ENCODE results near the gene MAD1L1.

MAD1L1 gene

DNA sequence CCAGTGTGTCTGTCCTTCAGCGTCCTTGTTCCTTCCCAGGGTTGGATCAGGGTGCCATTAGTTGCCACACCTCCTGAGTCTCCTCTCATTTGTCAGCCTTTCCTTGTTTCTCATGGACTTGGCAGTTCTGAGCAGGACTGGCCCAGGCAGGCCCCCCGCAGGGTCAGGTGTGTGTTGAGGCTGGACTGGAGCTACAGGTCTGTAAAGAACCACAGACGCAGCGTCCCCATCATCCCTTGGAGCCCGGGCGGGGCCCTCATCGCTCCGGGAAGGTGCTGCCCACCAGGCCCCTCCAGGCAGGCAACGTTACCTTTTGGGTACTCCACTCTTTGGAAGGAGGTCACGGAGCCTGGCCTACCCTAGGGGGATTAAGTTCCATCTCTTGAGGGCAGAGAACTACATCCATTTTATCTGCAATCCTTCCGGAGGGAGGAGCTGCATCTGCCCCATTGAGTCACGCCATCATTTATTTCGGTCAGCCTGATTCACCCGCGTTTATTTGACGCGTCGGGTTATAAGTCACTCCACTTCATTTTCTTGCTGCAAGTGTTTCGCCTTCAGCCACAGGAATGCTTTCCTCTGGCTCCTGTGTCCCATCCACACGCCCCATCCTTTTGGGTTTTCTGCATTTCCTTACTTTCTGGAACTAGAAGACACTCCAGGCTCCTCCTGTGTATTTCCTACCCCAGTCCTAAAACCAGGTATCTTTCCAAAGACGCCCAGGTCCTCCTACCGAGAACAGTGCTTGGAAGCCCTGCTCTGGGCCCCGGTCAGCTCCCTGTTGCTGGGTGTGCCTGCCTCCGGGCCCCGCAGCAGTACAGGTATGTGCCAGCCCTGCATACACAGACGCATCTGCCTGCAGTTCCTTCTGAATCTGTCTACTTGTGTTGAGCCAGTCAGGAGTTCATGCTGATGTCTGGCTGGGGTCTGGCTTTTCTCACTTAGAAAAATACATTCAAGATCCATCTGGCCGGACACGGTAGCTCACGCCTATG lies 141.9 kb downstream of the MAD1L1 start:
- no peak for DNase-seq (ENCODE audit: low read depth in 3 of 3, low spot score in 1 of 3)

DNA sequence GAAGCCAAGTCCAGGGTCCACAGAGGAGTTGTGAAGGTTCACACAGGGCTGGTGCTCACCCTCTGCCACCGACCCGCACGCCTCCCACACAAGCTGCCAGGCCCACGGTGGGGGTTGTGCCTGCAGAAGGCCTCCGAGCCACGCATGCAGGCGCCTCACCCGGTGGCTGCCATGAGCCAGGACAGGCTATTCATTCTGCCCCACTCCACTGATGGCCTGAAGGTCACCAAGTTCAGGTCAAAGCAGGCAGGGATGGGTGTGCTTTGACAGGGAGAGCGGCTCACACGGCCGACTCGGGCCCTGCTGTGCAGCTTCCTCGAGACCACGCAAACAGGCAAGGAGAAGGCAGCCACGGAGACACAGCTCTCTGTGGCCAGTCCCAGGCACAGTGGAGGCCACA lies 143.9 kb downstream of the MAD1L1 start:
- no peak for DNase-seq (ENCODE audit: low read depth in 3 of 3, low spot score in 1 of 3)

DNA sequence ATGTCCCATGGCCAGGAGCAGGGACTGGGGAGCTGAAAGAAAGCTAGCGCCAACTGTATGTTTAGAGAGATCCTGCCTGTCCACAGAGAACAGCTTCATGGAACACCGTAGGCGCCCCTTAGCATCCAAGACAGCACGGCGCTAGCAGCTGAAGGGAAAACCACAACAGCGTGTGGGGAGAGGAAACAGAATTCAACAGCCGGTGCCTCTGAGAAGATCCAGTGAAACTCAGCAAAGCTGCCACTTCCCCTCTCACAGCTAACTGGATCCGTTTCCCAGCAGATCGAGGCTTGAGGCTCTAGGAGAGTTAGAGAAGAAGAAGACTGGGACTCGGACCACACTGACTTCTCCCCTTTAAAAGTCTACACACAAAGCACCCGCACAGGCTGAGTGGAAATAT lies 145.0 kb downstream of the MAD1L1 start:
- no peak for DNase-seq (ENCODE audit: low read depth in 3 of 3, low spot score in 1 of 3)

DNA sequence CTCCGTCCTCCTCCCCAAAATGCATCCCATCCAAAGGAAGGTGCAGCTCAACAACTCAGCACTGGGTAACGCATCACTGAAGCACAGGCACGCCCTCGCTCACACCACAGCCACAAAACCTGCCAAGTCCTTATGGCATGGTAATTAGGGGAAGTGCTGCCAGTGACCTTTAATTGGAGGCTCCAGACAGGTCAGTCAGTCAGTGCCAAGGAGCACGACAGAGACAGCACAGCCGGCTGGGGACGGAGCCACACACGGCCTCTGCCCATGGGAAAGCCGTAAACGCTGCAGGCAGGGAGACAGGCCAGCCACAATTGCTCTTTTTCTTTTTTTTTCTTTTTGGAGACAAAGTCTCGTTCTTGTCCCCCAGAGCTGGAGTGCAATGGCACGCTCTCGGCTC lies 146.5 kb downstream of the MAD1L1 start:
- no peak for DNase-seq (ENCODE audit: low read depth in 3 of 3, low spot score in 1 of 3)

DNA sequence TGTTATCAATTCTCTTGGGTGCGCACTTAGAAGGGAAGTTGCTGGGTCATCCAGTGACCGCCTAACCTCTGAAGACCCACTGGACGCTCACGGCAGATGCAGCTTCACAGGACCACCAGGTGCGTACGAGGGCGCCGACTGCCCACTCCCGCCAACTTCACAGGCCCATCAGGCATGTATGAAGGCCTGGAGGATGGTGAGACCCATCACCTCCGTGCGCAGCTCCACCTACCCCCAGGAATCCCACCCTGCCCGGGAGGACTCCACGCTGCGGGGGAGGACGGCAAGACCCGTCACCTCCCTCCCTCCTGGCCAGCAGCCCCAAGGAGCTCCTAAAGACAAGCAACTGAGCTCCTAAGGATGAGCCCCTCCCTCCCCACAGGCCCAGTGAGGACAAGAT lies 146.9 kb downstream of the MAD1L1 start:
- DNase-seq (ENCODE audit: low read depth in 3 of 3, low spot score in 1 of 3), result no peak

DNA sequence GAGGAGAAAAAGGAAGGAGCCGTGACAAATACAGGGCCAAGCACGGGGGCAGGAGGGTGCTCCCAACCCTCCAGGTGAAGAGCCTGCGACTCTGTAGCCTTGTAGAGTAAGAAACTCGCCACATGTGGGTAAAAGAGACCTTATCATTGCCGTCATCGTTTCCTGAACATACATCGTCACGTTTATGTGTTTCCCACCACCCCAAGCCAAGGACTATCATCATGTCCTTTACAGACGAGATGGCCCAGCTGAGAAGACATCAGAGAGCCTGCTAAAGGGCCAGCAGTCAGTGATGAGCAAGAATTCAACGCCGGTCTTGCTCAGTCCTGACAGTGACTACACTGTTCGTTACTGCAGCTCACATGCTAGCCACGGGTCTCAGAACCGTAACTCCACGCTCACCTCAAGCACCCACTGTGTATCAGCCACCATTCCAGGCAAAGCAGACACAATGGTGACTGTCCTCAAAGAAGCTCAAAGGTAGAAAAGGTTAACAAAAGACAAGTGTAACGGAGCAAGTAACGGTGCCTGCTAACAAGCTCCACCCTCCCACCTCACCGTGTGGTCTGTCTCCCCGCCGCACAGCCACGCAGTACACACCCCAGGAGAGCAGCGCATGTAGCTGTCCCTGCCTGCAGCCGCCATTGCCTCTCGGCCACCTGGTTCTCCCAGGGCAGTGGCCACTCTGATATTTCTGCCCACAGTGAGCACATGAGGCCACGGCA lies 147.8 kb downstream of the MAD1L1 start:
- no peak for DNase-seq (ENCODE audit: low read depth in 3 of 3, low spot score in 1 of 3)

DNA sequence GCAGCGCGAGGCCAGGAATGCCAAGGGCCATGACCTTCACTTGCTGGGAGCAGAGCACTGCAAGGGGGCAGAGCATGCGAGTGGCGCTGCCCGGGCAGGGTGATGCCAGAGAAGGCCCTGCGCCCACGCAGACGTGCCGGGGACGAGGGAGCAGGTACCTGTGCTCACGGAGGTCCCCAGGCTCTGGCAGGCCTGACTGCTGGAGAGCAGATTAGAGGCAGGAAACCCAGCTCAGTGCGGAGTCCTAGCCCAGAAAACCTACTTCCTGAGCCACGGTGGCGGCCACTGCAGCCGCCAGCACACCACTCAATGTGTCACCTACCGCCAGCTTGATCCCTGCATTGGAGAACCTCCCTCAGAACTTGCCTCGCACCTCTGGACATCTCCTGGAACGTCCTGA lies 148.4 kb downstream of the MAD1L1 start:
- DNase-seq (ENCODE audit: low read depth in 3 of 3, low spot score in 1 of 3), result no peak

DNA sequence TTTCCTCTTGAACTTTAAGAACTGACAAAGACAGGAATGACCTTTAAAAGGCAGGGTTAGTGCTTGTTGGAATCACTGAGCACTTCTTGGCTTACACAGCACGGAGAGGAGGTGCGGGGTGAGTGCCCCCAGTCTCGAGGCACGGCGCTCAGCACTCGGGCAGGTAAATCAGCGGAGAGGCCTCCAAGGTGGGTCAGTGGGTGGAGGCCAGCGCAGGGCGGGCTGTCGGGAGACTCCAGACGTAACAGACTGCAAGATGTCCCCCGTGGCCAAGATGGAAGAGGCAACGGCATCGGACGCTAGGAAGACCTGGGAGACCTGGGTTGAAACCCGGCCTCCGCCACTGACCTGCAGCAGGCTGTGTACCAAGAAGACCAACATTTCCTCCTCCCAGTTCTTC lies 149.4 kb downstream of the MAD1L1 start:
- no peak for DNase-seq (ENCODE audit: low read depth in 3 of 3, low spot score in 1 of 3)

DNA sequence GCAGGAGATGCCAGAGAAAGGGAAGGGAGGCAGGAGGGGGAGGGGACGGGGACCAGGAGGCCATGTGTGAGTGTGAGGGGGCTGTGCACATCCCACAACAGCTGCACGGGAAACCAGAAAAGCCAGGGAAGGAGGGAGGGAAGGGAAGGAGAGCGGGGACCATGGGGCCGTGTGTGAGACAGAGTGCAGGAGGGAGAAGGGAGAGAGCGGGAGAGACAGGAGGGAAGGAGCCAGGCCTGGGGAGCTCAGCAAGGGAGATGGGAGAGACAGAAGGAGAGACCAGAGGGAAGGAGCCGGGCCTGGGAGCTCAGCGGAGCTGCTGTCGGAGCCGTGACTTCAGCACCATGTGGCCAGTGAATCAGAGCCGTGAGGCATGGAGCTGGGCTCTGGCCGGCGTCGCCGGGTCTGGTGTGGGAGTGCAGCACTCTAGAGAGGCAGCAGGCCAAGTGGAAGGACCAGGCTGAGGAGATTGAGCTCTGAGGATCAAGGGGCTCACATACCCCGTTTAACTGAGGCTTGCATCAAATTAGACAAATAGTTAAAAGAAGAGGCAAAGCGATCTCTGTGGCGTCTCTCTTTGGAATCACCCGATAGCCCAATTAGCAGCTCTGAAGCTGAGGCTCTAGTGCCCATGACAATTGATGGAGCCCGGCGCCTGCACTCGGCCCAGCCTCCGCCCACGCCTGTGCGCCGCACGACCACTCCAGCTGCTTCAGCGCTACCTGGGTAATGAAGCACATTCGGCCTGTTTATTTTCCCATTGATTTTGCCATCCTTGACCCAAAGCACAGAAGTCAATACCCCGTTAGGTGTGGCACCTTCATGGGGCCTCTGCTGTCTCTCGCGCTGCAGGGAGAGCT lies 150.4 kb downstream of the MAD1L1 start:
- DNase-seq (ENCODE audit: low read depth in 3 of 3, low spot score in 1 of 3), result no peak

DNA sequence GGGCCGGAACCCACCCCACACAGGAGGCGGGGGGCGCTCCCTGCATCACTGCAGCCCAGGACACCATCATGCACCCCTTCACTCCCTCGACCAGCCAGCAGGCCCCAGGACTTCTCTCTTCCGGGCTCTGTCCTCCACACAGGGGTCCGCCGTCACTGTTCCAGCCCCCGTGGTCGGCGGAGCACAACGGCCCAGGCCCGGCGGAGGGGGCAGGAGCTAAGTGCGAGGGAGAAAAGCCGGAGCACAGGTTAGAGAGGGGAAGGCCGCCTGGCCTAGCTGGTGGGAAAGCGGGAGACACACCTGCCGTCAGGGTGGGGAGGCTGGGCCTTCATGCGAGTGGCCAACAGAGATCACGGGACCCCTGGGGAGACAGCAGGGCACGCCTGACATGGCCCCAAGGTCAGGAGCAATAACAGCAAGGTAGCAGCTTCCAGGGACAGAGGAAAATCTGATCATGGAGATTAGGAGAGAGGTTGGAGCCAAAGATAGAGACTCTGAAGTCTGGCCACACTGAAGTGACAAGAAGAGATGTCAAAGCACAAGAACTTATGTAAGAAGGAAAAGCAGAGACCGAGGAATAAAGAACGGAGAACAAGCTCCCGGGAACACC lies 151.1 kb downstream of the MAD1L1 start:
- no peak for DNase-seq (ENCODE audit: low read depth in 3 of 3, low spot score in 1 of 3)

DNA sequence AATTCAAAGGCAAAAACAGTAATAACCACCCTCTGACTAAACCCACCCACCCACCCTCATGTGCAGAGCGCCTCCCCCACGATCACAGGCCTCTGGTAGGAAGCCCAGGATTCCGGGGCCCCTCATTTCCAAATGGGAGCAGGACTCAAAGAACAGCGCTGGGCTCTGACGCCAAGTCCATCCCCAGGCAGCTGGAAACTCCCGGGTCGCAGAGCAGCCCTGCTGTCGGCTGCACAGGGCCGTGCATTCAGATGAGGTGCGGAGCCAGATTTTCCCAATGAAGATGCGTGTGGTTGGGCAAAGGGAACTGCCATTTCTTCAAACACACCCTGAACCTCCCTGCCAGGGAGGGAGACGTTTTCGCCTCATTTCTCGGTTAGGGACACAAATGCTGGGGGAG lies 152.3 kb downstream of the MAD1L1 start:
- no peak for DNase-seq (ENCODE audit: low read depth in 3 of 3, low spot score in 1 of 3)

DNA sequence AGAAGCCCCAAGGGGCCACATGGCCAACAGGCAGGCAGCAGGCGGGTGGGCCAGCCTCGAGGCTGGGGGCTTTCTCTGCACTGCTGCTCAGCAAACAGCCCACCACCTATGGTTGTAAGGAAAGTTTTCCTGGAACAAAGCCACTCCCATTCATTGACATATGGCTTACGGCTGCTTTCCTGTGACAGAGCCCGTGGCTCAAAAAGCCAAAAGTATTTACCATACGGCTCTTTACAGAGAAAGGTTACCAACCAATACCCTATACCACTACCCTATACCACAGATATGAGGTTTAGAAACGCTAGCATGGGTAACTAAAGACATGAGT lies 152.7 kb downstream of the MAD1L1 start:
- DNase-seq (ENCODE audit: low read depth in 3 of 3, low spot score in 1 of 3), result no peak

DNA sequence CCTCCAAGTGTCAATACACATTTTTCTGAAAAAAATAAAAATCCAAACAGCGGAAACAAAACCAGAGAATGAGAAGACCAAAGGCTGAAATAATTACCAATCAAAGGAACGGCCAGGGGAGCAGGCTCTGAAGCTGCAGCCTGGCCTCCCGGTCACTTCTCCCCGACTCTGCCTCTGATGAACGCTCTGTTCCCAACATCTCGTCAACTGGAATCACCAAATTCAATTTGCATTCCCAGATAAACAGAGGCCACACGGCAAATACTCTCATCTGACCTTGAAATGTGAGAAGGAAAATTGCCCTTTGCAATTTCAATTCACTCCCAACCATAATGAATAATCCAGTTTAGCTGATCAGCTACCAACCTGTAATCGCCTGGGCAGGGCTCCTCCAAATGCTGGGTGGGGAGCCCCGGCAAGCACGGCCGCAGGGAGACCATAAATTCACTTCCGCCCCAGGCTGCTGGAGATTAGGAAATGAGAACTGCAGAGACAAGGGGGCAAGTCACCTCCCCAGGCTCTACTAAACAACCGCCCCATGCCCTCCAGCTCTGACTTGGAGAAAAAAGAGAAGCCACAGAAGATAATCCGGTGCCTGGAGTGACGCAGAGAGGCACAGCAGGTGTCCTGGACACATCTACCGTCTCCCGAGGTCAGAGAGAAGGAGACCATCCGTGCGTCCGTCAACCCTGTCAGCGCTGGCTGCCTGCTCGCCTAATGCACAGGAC lies 153.2 kb downstream of the MAD1L1 start:
- DNase-seq (ENCODE audit: low read depth in 3 of 3, low spot score in 1 of 3), result no peak

DNA sequence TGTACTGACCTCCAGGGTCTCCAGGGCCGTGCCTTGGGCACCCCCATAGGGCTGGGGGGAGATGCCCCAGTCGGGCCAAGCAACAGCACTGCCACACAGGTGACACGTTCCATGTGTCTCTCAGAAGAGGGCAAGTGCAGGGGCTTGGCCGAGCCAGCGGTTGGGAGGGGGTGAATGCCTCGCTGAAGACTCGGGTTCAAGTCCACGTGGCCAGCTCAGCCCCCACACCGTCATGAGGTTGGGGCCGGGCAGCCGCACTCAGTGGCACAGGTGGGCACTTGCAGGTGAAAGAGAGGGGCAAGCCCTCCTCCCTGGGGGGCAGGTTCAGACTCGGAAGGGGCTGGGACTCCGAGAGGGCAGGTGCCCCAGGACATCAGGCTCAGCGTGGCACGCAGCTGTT lies 153.8 kb downstream of the MAD1L1 start:
- DNase-seq (ENCODE audit: low read depth in 3 of 3, low spot score in 1 of 3), result no peak

DNA sequence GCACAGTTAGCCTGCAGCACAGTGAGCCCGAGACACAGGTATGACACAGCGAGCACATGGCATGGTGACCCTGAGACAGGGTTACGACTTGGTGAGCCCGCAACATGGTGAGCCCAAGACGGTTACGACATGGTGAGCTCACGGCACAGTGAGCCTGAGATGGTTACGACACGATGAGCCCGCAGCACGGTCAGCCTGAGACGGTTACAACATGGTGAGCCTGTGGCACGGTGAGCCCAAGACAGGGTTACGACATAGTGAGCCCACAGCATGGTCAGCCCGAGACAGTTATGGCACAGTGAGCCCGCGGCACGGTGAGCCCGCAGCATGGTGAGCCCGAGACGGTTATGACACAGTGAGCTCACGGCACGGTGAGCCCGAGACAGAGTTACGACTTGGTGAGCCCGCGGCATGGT lies 156.1 kb downstream of the MAD1L1 start:
- DNase-seq (ENCODE audit: low read depth in 3 of 3, low spot score in 1 of 3), result no peak

DNA sequence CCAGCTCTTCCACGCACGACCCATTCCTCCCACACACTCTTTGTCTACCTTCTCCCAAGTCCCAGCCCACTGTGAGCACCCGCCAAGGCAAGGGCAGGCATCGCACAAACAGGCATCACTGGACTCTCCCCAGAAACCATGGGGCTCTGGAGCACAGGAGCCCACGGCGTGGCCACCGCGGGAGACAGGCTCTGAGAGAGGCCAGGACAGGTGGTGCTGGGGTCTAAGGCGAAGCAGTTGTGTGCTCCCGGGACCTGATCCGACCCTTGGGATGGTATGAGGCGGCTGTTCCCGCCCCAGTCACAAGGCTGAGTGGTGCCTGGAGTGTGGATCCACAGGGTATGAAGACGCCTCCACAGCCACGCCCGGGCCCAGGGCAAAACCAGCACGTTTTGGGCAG lies 156.9 kb downstream of the MAD1L1 start:
- DNase-seq (ENCODE audit: low read depth in 3 of 3, low spot score in 1 of 3), result no peak

DNA sequence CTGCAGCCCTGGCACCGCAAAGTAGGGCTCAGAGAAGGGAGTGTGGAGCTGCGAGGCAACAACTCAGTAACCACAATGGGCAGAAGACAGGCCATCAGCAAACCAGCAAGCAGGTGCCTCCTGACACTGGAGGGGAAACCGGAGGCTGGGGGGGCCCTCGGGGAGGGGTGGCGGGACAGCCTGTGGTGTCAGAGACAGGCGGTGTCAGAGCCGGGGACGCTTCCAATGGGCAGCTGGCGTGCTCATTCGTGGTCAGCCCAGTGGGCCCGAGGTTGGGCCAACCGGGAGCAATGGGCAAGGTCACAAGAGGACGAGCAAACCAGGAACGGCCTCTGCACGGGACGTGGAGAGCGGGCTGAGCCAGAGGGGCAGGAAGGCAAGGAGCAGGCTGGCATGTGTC lies 158.1 kb downstream of the MAD1L1 start:
- no peak for DNase-seq (ENCODE audit: low read depth in 3 of 3, low spot score in 1 of 3)

DNA sequence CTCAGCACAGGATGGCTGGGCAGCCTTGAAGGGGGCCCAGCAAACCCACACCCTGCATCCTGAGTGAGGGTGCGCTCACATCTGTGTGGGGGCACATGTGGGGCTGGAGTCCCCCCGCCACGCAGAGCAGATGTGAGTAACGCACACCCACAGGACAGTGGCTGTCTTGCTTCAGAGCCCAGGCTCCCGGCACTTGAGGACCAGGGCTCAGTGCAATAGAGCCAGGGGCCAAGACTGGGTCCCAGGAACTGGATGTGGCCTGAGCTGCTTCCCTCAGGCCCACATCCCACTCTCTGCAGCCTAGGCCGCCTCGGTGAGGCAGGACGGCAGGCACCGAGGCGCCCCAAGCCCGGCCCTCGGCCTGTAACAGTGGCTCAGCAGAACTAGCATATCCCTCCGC lies 159.9 kb downstream of the MAD1L1 start:
- DNase-seq (ENCODE audit: low read depth in 3 of 3, low spot score in 1 of 3), result no peak

DNA sequence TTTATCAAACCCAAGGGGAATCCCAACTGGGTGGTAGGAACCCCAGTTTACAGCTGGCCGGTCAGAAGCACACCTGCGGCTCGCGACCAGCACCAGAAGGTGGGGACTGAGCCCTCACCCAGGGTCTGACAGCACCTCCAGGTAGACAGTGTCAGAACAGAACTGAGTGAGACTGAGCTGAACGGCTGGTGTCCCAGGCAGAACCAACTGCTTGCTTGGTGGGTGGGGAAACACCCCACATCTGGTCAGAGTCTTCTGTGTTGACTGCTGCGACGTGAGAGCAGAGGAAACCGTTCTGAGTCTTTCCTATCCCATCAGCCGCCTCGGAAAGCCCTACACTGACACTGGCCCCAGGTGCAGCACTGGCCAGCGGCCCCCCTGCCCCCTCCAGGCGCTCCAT lies 160.7 kb downstream of the MAD1L1 start:
- no peak for DNase-seq (ENCODE audit: low read depth in 3 of 3, low spot score in 1 of 3)

DNA sequence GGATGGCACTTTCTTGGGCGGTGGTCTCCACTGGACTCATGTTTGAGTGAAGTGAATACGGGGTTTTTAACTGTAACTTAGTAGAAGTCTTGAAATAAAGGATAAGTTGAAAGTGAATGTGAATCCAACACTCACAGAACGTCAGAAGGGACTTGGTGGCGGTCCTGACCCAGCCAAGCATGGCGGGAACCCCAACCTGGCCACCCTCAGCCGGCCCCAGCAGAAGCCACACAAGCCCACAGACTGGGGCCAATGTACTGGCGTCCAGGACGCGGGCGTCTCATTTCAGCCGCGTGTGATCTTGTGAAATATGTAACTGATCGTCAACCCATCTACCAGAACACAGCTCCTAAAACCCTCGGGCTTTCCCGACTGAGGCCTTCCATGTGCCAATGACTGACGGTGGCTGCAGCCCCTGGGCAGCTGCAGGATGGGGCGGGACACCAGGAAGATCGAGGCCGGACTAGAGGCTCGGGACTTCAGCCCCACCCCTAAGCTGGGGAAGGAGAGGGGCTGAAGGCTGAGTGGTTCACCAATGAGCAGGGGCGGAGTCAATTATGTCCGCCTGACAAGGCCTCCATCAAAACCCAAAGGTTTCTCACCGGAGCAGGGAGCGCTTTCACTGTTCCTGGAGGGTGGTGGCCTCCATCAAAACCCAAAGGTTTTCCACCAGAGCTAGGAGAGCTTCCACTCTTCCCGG lies 161.5 kb downstream of the MAD1L1 start:
- DNase-seq (ENCODE audit: low read depth in 3 of 3, low spot score in 1 of 3), result no peak

Measured in stimulated activated CD4-positive, alpha-beta T cell treated with anti-CD3 and anti-CD28 coated beads, TNF-alpha, amount 100 ng/mL, for 1 hour (primary cell).